NCI-H1092 (cell line): ENCODE measurements around the gene HIVEP2.

Source experiments
- DNase-seq: peaks from one replicate; lab custom pipeline; 2025; lab: John Stamatoyannopoulos, UW

The HIVEP2 gene

GRCh38 chr6:142702501-142703460, 242.2 kb downstream of the HIVEP2 start:
- no peak for DNase-seq
